H7 (cell line): ENCODE measurements around the gene KRTAP12-1. TPM values are rescaled to one million over a fixed set of nuclear protein-coding genes. Genes with fewer than 3 reads are reported as not detected.
A peak's percentile ranks its signal among the peaks of the same experiment; 100 is the strongest.
"Not testable (repeated sequence)": the region's sequence is repeated elsewhere in the genome, so short reads cannot be mapped to it uniquely, and the experiment has no call there.

Experiments used
- DNase-seq: peaks from one replicate; pipeline ENCODE4 v3.0.0; 2012
- H3K27me3 ChIP-seq: 2 replicates; pipeline ENCODE4 v1.6.0; 2011; ENCODE audit warnings: mild to moderate bottlenecking, low read length; ENCODE audit not compliant: control insufficient read depth, insufficient read depth
- H3K36me3 ChIP-seq: replicated peaks from 2 replicates; pipeline ENCODE4 v1.5.1; 2011; ENCODE audit warnings: low read length; ENCODE audit not compliant: control insufficient read depth, insufficient read depth
- H3K4me3 ChIP-seq: 2 replicates; pipeline ENCODE4 v1.5.1; 2011; ENCODE audit warnings: low read depth, mild to moderate bottlenecking, control low read depth, low read length, moderate library complexity; ENCODE audit not compliant: insufficient read depth
- total RNA-seq: library from RNA; depleted of rRNA; stranded (reverse); fragments of >200 nt; shearing (Covaris generic); gene quantifications from 2 replicates; pipeline ENCODE4 v1.2.3, GENCODE V29; 2014

KRTAP12-1 gene
- total RNA-seq, 1 experiment from 2014 or later: 0.17 TPM

DNA sequence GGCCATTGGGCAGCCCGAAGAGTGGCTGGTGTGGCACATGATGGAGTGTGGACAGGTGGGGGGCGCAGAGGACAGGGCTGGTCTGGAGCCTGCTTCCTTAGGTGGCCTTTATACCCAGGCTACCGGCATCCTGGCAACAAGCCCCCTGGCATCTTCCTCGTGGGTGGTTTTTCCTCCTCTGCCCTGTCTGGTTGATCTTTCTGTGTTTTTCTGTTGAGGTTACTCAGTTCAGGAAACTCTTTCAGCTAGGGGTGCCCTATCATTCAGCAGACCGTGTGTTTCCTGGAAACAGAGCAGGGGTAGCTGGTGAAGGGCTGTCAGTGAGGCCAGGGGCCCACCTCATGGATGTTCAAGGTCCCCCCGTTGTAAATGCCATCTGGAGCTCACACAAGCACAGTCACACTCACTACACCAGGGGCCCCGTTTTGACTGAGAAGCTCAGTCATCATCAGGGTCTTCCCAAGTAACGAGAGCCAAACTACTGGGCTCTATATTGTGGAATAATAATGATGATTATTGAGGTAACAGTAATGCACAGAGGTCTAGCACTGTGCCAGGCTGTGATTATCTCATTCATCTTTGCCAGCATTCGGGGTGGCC is 27.3 kb downstream of the KRTAP12-1 start, which contains the start of gene KRTAP12-4:
Gene KRTAP12-4 (minus strand): TSS at position 84 of the 600 bp plus-strand sequence. CDS start 45 bp downstream, at position 39.
- Histone ChIP-seq H3K27me3 (no peaks in the 10 kb centered on the region), H3K36me3 (no peaks in the 10 kb centered on the region), H3K4me3 (no peak within 1 kb of the TSS)
- no peak for DNase-seq

DNA sequence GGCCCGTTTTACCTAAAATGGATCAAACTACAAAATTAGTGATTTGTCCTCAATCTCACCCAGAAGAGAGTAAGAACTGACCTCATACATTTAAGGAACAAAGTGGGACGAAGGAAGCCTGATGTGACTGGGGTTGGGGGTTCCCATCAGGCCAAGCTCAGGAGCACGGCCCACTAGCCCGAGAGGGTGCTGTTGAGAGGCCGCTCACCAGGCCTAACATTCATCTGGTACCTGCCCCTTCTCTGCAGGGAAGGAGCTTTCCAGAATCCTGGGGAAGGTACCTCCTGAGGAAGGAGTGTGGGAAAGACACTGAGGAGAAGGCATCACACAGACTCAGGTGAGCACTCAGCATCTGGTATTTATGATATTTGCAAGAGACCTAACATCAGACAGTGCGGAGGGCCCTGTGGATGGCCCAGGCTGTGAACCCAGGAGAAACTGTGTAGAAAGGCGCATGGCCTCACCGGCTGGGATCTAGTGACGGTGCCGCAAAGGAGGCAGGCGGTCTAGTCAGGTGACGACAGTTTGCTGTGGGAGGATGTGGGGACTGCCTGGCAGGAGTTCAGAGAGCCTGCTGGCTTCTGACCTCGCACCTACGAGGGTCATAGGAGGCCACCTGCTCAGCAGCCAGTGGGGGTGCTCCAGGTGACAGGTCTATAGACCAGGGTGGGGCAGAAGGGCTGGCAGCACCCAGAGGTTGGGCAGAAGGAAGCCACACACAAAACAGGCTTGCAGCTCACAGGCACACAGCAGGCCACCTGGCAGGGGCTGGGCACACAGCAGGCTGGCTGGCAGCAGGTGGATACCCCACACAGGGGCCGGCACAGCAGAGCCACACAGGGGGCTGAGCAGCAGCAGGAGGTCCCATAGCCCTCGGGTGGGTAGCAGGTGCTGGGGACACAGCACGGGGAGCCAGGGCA is 28.0 kb downstream of the KRTAP12-1 start:
- Histone ChIP-seq H3K36me3 (no peaks in the 10 kb centered on the region), H3K27me3 (no peaks in the 10 kb centered on the region), H3K4me3 (no peak overlapping the region)
- DNase-seq: no peak

DNA sequence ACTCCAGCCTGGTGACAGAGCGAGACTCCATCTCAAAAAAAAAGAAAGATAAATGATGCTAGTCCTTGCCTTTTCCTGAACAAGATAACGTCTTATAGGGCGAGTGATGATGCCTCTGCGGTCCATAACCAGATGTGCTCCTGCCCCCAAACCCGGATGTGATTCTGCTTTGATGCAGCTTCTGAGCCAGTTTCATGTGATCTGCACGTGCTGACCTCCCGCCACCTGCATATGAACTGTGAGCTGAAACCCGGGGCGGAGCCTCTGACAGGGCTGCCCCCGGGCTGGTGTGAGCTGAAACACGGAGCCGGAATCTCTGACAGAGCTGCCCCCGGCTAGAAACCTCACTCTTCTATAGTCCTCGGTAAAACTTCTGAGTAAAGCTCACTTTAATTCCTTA is 28.8 kb downstream of the KRTAP12-1 start:
- Histone ChIP-seq H3K4me3 (no peak overlapping the region), H3K36me3 (no peaks in the 10 kb centered on the region), H3K27me3 (no peaks in the 10 kb centered on the region)
- peak; percentile 76 for DNase-seq

DNA sequence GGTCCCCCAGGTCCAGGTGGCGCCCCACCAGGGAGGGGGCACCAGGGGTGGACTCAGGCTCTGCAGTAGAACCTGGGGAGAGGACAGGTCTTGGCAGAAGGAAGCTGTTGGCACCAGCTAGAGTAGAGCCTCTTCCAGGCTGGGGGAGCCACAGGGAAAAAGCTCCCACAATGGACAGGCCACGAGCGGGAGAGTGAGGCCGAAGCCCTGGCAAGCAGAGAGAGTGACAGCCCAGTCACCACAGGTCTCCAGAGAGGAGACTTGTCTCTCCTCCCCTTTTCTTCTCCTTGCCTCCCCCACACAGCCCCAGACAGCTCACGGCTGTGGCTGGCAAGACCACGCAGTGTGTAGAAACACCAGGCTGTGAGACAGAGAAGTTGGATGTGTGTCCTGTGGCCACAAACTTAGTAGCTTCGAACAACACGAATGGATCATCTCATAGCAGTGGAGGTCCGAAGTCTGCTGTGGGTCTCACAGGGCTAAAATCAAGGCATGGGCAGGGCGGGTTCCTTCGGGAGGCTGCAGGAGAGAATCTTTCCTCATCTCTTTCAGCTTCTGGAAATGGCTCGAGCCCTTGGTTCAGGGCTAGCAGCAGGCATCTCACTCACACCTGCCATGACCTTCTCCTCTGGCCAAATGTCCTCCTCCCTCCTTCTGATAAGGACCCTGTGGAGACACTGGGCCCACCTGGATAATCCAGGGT is 30.8 kb downstream of the KRTAP12-1 start:
- Histone ChIP-seq H3K27me3 (no peaks in the 10 kb centered on the region), H3K36me3 (no peaks in the 10 kb centered on the region), H3K4me3 (no peak overlapping the region)
- DNase-seq: no peak

DNA sequence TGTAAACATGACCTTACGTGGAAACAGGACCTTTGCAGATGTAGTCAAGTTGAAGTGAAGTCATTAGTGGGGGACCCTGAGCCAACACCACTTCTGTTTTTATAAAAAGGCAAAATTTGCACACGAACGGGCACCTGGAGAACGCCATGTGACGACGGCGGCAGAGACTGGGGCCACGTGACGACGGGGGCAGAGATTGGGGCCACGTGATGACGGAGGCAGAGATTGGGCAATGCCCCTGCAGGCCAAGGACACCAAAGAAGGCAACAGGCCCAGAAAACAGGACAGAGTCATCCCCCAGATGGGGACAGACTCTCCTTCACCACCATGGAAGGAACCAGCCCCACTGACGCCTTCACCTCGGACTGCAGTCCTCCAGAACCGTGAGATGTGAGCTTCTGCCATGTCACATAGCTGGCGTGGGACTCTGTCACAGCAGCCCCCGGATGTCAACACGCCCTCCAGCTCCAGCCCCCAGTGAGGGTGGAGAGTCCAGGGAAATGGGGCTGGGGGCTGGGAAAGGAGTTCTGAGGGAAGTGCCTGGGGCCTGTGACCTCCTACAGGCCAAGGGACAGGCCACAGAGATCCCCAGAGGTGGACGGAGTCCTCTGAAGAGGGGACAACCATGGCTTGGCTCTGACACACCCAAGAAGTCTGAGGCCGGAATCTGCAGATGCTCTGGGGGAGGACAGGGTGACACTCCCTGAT is 31.5 kb downstream of the KRTAP12-1 start:
- no peak overlapping the region for H3K4me3 ChIP-seq
- no peaks in the 10 kb centered on the region for H3K27me3 ChIP-seq
- H3K36me3 ChIP-seq: no peaks in the 10 kb centered on the region
- no peak for DNase-seq

DNA sequence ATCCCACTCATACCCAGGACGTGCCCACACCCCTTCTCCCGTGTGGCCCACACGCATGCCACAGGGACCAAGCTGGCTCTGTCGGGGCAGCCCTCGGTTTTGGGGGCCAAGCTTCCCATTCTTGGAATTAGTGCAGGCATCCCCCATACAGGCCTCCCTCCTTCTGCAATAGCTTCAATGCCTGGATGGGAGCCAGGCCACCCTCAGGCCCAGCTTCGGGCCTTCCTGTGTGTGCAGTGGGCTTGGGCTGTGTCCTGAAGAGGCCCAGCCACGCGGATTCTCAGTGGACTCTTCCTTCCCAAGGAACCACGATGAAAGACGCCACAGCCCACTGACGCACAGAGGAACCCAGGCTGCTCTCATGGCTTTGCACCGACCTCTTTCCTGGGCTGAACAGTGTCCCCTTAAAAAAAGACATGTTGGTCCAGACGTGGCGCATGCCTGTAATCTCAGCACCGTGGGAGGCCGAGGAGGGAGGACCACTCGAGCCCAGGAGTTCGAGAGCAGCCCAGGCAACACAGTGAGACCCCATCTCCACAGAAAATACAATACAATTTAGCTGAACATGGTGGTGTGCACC is 32.4 kb downstream of the KRTAP12-1 start:
- Histone ChIP-seq H3K4me3 (no peak overlapping the region), H3K27me3 (no peaks in the 10 kb centered on the region), H3K36me3 (no peaks in the 10 kb centered on the region)
- DNase-seq: no peak

DNA sequence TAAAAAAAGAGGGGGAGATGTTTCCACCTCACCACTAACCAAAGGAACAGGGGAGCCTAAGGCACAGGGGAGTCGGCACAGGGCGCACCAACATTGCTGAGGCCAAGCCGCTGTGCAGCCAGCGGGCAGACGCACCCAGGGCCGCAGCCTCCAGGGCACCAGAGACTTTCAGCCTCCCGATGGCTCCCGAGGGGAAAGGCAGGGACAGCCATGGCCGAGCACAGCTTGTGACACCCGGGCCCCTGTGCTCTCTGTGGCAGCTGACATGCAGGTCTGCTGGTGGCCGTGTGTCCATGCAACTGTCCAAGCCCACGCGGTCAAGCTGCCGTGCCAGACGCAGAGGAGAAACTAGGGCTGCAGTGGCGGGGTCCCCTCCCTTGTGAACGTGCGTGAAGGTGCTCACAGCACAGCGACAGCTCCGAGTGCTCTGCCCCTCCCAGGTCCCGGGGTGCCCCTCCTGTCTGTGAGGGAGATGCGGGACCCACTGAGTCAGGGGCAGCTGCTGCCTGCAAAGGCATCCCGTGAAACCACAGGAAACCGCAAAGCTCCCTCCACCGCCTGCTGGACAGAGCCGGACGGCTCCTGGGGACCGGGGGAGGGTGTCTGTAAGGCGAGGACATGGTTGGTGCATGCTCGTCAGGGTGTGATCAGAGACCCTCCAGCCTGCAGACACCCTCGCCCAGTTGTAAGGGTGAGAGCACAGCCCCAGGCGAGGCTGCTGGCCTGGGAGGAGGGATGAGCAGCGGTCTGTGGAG is 33.2 kb downstream of the KRTAP12-1 start:
- no peaks in the 10 kb centered on the region for H3K36me3 ChIP-seq
- H3K4me3 ChIP-seq: no peak overlapping the region
- DNase-seq: peak; percentile 61
- H3K27me3 ChIP-seq: no peaks in the 10 kb centered on the region

DNA sequence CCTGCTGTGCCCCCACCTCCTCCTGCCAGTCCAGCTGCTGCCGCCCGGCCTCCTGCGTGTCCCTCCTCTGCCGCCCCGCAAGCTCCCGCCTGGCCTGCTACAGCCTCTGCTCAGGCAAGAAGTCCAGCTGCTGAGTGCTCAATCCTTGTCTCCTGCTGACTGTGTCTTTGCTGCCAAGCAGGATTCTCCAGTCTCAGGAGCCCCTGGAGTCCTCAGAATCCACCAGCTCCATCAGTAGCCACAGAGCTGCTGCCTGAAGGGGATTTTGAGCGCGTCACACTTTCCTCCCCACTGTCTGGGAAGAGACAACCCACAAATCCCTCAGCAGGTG is 34.8 kb downstream of the KRTAP12-1 start:
- H3K4me3 ChIP-seq: no peak overlapping the region
- no peaks in the 10 kb centered on the region for H3K36me3 ChIP-seq
- peak; percentile 57 for DNase-seq
- no peaks in the 10 kb centered on the region for H3K27me3 ChIP-seq

DNA sequence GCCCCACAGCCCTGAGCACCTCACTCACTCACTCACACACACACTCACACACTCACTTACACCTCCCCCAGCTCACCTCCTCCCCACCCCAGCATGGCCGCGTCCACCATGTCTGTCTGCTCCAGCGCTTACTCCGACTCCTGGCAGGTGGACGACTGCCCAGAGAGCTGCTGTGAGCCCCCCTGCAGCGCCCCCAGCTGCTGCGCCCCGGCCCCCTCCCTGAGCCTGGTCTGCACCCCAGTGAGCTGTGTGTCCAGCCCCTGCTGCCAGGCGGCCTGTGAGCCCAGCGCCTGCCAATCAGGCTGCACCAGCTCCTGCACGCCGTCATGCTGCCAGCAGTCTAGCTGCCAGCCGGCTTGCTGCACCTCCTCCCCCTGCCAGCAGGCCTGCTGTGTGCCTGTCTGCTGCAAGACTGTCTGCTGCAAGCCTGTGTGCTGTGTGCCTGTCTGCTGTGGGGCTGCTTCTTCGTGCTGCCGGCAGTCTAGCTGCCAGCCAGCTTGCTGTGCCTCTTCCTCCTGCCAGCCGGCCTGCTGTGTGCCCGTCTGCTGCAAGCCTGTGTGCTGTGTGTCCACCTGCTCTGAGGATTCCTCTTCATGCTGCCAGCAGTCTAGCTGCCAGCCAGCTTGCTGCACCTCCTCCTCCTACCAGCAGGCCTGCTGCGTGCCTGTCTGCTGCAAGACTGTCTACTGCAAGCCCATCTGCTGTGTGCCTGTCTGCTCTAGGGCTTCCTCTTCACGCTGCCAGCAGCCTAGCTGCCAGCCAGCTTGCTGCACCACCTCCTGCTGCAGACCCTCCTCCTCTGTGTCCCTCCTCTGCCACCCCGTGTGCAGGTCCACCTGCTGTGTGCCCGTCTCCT is 35.4 kb downstream of the KRTAP12-1 start, which contains the start of gene KRTAP10-11:
Gene KRTAP10-11 (plus strand): TSS at position 49 of the 856 bp plus-strand sequence. CDS start 45 bp downstream, at position 94.
- H3K36me3 ChIP-seq, H3K4me3 ChIP-seq, H3K27me3 ChIP-seq, DNase-seq: not testable (repeated sequence)

DNA sequence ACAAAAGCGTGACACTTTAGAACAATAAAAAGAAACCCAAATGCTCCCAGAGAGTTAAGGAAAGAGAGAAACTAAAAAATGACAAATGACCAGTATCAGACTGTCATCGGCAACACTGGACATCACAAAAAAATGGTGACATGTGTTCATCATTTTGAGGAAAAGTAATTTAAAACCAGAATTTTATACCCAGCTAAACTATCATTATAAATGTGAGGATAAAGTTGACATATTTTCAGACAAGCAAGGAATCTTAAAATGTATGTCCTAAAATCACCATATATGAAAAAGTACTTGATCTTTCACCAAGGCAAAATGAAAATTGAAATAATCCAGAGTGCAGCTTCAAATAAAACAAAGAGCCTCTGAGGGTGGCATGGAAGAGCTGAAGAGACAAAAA is 37.1 kb downstream of the KRTAP12-1 start:
- Histone ChIP-seq H3K4me3 (no peak overlapping the region), H3K27me3 (no peaks in the 10 kb centered on the region), H3K36me3 (no peaks in the 10 kb centered on the region)
- no peak for DNase-seq

DNA sequence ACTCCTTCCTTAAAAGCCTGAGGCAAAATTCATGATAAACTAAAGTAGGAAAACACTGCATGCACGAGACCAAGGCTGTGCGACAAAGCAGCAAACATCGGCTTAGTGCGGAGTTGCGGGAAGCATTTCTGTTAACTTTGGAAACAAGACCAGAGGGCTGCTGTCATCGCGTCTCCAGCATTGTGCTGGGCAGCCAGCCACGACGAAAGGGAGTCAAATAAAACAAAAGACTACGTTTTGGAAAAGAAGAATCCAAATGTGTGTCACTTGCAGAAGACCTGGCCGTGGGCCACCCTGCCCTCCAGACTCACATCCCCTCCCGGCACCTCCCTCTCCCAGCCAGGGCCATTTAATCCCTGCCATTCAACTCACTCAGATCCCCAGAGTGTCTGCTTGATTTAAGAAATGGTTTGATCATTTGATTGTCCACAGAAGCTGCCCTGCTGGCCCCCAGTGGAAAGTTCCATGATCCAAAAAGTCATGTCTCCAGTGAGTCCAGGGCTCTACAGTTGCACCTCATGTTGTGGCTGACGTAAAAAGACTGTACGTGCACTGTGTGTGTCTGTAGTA is 38.1 kb downstream of the KRTAP12-1 start:
- no peak overlapping the region for H3K4me3 ChIP-seq
- no peak for DNase-seq
- H3K27me3 ChIP-seq: no peaks in the 10 kb centered on the region
- no peaks in the 10 kb centered on the region for H3K36me3 ChIP-seq

DNA sequence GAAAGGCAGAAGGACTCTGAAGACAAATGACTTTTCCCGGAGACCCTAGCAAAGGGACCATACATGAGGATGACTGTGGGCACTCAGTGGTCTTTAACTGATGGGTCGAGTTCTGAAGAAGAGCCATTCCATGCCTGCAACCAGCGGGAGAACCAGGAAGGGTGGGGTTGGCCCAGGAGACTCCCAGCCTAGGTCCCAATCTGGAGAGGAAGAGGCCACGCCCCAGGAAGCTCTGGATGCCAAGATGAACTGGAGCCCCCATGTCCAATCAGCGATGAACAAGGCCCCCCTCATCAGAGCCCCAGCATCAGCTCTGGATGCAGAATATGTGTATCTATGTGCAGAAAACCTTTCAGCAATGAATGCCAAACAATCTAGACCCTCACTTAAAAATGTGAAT is 41.2 kb downstream of the KRTAP12-1 start:
- Histone ChIP-seq H3K27me3 (no peaks in the 10 kb centered on the region), H3K36me3 (no peaks in the 10 kb centered on the region), H3K4me3 (no peak overlapping the region)
- no peak for DNase-seq

DNA sequence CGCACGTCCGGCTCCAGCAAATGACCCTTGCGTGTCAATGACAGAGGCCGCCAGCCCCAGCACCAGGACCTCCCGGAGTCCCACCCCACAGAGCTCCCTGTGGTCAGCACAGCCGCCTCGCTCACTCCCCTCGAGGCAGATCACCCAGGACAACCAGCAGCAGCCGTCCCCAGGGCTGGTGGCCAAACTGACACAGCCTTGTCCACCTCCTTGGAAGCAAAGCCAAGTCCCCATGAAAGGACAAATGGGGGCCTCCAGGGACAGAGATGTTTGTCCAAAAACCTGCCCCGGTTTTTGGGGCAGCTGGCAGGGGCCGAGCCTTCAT is 42.7 kb downstream of the KRTAP12-1 start:
- no peak for DNase-seq
- Histone ChIP-seq H3K27me3 (no peaks in the 10 kb centered on the region), H3K36me3 (no peaks in the 10 kb centered on the region), H3K4me3 (no peak overlapping the region)
